Measurements from ENCODE around the gene NCBP2. TPM values are rescaled to one million over a fixed set of nuclear protein-coding genes. Genes with fewer than 3 reads are reported as not detected.
A peak's percentile ranks its signal among the peaks of the same experiment; 100 is the strongest.

NCBP2 gene
- total RNA-seq, 1 experiment from 2014 or later, result 66.8 TPM

GRCh38 chr3:196987022-196987421 is 44.7 kb upstream of the NCBP2 start:
- Mint-ChIP-seq H3K9me3 (ENCODE audit: unreplicated experiment) (peaks cover 19% of the 10 kb centered on the region), H3K36me3 (ENCODE audit: insufficient read depth, unreplicated experiment) (no peaks in the 10 kb centered on the region), H3K27me3 (ENCODE audit: insufficient read depth, unreplicated experiment) (no peaks in the 10 kb centered on the region), H3K4me3 (ENCODE audit: unreplicated experiment) (no peak overlapping the region), H3K4me1 (ENCODE audit: low read depth, unreplicated experiment) (peaks cover 15% of the 10 kb centered on the region), H3K27ac (ENCODE audit: unreplicated experiment) (no peak overlapping the region)
- POLR2A ChIA-PET, result no interaction called here
- intact Hi-C loops (cut with micrococcal nuclease; ENCODE audit: unreplicated experiment), result no loop called here
- Histone ChIP-seq H3K36me3 (ENCODE audit: control insufficient read depth, insufficient read depth, low read length) (no peaks in the 10 kb centered on the region), H3K4me3 (ENCODE audit: low read depth, low read length) (no peak overlapping the region), H3K9me3 (0 out of 2 replicates have a peak, but pooled peaks cover 6% of the 10 kb centered on the region), H3K27me3 (replicated peaks; ENCODE audit: control insufficient read depth, insufficient read depth, low read length) (no peaks in the 10 kb centered on the region), H3K4me1 (peaks cover 38% of the 10 kb centered on the region)
- DNase-seq, result no peak
- no TSS peak for BruUV-seq (replicated peaks)
- CTCF ChIA-PET, result no interaction called here
- TF ChIP-seq CTCF (IDR thresholded peaks at IDR 0.05; ENCODE audit: insufficient read depth in 1 of 2, low read depth in 1 of 2, low read length in 1 of 2, severe bottlenecking in 1 of 2, unreplicated experiment in 1 of 2), result no peak

GRCh38 chr3:196985954-196986885 is 43.9 kb upstream of the NCBP2 start:
- peaks cover 19% of the 10 kb centered on the region for H3K9me3 Mint-ChIP-seq (ENCODE audit: unreplicated experiment)

GRCh38 chr3:196985298-196985697 is 43.0 kb upstream of the NCBP2 start:
- H3K9me3 Mint-ChIP-seq (ENCODE audit: unreplicated experiment), result peaks cover 19% of the 10 kb centered on the region
- H3K27me3 Mint-ChIP-seq (ENCODE audit: insufficient read depth, unreplicated experiment), result no peaks in the 10 kb centered on the region
- peak in 1 of 2 experiments; percentile 31 for DNase-seq
- ChIA-PET POLR2A (no interaction called here), CTCF (no interaction called here)
- Histone ChIP-seq H3K9me3 (0 out of 2 replicates have a peak, but pooled peaks cover 9% of the 10 kb centered on the region), H3K36me3 (ENCODE audit: control insufficient read depth, insufficient read depth, low read length) (no peaks in the 10 kb centered on the region), H3K4me3 (ENCODE audit: low read depth, low read length) (no peak overlapping the region), H3K4me1 (peaks cover 30% of the 10 kb centered on the region), H3K27me3 (replicated peaks; ENCODE audit: control insufficient read depth, insufficient read depth, low read length) (no peaks in the 10 kb centered on the region)
- intact Hi-C loops (cut with micrococcal nuclease; ENCODE audit: unreplicated experiment), result no loop called here
- no peak overlapping the region for H3K4me3 Mint-ChIP-seq (ENCODE audit: unreplicated experiment)
- H3K4me1 Mint-ChIP-seq (ENCODE audit: low read depth, unreplicated experiment), result peaks cover 15% of the 10 kb centered on the region
- no peak for TF ChIP-seq CTCF (IDR thresholded peaks at IDR 0.05; ENCODE audit: insufficient read depth in 1 of 2, low read depth in 1 of 2, low read length in 1 of 2, severe bottlenecking in 1 of 2, unreplicated experiment in 1 of 2)
- H3K27ac Mint-ChIP-seq (ENCODE audit: unreplicated experiment), result no peak overlapping the region
- no peaks in the 10 kb centered on the region for H3K36me3 Mint-ChIP-seq (ENCODE audit: insufficient read depth, unreplicated experiment)
- BruUV-seq (replicated peaks), result no TSS peak

More at GRCh38 chr3:196985954-196986885, 43.9 kb upstream of the NCBP2 start:
- H3K4me3 Mint-ChIP-seq (ENCODE audit: unreplicated experiment), result no peak overlapping the region
- H3K36me3 ChIP-seq (ENCODE audit: control insufficient read depth, insufficient read depth, low read length), result no peaks in the 10 kb centered on the region
- H3K27me3 ChIP-seq (replicated peaks; ENCODE audit: control insufficient read depth, insufficient read depth, low read length), result no peaks in the 10 kb centered on the region
- ChIA-PET CTCF (no interaction called here), POLR2A (no interaction called here)
- H3K4me1 ChIP-seq, result peaks cover 38% of the 10 kb centered on the region
- peaks cover 15% of the 10 kb centered on the region for H3K4me1 Mint-ChIP-seq (ENCODE audit: low read depth, unreplicated experiment)
- no peak for TF ChIP-seq CTCF (IDR thresholded peaks at IDR 0.05; ENCODE audit: insufficient read depth in 1 of 2, low read depth in 1 of 2, low read length in 1 of 2, severe bottlenecking in 1 of 2, unreplicated experiment in 1 of 2)
- H3K4me3 ChIP-seq (ENCODE audit: low read depth, low read length), result no peak overlapping the region
- no peaks in the 10 kb centered on the region for H3K36me3 Mint-ChIP-seq (ENCODE audit: insufficient read depth, unreplicated experiment)
- no TSS peak for BruUV-seq (replicated peaks)
- intact Hi-C loops (cut with micrococcal nuclease; ENCODE audit: unreplicated experiment), result no loop called here
- DNase-seq, result no peak
- no peaks in the 10 kb centered on the region for H3K27me3 Mint-ChIP-seq (ENCODE audit: insufficient read depth, unreplicated experiment)
- 0 out of 2 replicates have a peak, but pooled peaks cover 9% of the 10 kb centered on the region for H3K9me3 ChIP-seq
- no peak overlapping the region for H3K27ac Mint-ChIP-seq (ENCODE audit: unreplicated experiment)
